ENCODE data around the gene SKA1.
"Not testable (repeated sequence)": the region's sequence is repeated elsewhere in the genome, so short reads cannot be mapped to it uniquely, and the experiment has no call there.

SKA1 gene

DNA sequence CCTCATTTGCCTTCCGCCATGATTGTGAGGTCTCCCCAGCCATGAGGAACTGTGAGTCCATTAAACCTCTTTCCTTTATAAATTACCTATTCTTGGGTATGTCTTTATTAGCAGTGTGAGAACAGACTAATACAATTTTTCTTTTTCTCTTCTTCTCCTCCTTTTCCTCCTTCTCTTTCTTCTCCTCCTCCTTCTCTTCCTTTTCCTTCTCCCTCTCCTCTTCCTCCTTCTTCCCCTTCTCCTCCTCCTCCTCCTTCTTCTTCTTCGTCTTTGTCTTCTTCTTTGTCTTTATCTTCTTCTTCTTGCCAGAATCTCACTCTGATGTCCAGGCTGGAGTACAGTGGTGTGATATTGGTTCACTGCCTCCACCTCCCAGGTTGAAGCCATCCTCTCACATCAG lies 20.2 kb downstream of the SKA1 start:
- DNase-seq: no peak

DNA sequence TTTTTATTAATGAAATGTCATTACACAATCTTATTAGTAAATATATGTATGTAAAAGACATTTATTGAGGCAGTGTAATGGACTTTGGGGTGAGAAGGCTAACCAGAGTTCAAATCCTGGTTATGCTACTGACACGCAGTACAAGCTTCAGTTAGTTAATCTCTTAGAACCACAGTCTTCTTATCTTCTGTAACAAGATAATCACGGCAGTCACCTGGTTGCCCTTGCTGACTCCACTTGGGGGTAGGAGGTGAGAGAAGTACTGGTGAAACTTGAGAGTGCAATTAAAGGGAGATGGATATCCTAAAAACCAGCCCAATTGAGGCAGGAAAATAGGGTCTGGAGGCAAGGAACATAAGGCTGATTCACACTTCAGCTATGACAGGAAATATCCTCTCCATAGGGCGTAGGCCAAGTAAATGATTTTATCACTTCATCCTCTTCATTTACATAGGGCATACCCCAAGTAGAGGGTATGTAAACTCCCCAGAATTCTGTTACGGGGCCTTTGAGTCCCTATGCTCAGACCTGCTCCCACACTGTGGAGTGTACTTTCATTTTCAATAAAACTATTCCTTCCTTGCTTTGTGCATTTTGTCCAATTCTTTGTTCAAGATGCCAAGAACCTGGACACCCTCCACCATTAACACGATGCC lies 21.3 kb downstream of the SKA1 start:
- DNase-seq: no peak

DNA sequence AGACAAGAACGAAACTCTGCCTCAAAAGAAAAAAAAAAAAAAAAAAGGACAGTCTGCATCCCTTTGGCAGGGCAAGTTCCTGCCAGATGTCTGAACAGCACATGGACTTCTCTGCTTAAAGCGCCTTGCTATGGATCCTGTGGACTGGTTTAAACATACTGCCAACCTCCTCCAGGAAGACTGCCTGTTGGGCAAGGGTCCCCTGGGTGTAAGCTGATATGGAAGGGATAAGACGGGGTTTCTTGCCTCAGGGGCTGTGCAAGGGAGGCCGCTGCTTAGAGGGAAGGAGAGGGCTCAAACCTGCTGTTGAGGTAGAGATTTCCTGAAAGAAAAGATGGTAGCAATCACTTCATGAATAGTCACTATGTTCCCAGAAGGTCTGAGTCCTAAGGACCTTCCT lies 22.2 kb downstream of the SKA1 start:
- no peak for DNase-seq

DNA sequence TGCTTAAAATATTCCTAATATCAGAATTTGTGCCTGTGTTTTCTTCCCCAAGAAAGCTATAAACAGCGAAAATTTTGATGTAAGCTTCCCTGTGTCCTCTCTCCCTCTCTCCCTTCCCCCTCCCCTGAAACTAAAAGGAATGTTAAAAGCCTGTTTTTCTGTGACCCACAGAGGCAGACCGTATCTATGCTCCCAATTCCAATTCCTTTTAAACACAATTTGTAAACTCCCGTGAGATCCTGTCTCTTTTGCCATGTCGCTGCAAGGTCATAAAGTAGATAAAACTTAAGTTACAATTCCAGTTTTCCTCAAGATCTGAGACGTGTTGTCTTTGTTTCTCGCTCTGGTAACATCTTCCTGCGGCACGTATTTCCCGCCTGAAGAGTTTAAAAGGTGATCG lies 23.3 kb downstream of the SKA1 start:
- DNase-seq: no peak

DNA sequence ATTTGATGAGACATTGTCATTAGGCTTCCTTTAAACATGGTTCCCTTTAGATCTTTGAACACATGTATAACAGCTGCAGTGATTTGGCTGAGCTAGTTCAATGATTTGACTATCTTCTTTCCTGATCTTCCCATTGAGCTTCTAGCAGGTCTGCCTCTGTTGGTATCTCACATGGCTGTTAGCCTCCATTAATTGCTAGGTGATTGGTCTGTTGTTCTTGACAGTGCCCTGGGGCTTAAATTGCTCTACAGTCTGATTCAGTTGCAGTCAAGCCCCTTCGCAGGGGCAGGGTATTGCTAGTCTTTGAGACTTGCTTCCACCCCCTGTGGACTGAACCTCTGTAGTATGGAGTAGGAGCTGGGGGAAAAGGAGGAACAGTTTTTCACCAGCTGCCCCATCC lies 24.1 kb downstream of the SKA1 start:
- DNase-seq: no peak

DNA sequence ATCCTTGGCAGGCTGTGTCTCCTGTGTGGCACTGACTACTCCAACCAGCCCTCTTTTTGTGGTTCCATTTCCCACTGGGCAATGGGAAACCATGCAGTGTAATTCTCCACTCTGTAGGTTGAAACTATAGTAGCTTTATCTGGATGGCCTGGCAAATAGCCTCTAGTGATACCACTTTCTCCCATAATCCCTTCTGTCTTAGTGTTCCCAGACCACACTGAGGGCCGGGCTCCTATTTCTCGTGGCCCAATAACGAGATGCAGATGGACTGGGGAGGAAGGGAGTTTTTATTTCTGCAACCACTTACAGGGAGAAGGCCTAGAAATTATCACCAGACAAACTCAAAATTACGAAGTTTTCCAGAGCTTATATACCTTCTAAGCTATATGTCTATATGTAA lies 24.7 kb downstream of the SKA1 start:
- DNase-seq: no peak

DNA sequence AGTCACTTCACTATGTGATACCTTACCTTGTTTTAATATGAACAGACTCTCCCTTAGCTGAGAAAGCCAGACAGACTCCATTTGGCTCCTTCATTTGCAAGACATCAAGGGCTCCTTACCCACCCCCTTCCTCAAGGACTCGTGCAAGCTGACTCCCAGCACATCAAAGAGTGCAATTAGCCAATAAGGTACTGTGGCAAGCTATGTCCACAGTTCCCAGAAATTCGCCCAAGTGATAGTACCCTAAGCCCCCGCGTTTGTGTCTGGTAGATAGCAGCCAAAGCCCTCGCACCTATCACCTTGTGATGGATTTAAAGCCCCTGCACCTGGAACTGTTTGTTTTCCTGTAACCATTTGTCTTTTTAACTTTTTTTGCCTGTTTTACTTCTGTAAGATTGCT lies 25.6 kb downstream of the SKA1 start:
- not testable (repeated sequence) for DNase-seq

DNA sequence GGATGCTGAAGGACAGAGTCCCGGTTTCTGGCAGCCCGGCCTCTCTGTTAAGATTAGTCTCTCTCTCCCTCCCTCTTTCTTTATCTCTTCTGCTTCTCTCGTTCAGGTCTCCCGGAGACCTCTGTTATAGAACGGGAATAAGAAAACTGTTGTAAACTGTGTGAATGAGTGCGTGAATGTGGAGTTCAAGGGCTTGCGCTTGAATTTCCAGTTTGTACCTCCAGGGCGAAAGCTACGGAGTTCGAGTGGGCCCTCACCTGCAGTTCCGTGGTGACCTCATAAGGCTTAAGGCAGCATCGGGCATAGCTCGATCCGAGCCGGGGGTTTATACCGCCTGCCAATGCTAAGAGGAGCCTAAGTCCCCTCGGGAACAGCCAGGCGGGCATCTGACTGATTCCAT lies 26.4 kb downstream of the SKA1 start:
- no peak for DNase-seq

DNA sequence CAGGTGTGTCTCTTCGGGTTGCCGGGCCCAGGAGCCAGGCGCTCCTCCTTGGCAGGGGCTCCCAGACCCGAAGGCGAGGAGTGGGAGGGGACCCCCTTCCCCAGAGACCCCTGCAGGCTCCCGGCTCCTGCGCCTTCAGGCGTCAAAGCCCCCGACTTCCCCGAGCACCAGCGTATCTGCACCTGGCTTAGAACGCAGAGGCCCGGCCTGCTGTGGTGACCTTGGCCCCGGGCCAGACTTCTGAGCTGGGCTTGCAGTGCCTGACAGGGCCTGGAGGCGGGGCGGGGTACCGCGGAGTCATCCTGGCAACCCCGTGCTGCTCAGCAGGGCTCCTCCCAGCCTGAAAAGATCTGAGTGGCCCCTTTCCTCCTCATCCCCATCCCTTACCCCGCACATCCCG lies 27.0 kb downstream of the SKA1 start:
- no peak for DNase-seq

DNA sequence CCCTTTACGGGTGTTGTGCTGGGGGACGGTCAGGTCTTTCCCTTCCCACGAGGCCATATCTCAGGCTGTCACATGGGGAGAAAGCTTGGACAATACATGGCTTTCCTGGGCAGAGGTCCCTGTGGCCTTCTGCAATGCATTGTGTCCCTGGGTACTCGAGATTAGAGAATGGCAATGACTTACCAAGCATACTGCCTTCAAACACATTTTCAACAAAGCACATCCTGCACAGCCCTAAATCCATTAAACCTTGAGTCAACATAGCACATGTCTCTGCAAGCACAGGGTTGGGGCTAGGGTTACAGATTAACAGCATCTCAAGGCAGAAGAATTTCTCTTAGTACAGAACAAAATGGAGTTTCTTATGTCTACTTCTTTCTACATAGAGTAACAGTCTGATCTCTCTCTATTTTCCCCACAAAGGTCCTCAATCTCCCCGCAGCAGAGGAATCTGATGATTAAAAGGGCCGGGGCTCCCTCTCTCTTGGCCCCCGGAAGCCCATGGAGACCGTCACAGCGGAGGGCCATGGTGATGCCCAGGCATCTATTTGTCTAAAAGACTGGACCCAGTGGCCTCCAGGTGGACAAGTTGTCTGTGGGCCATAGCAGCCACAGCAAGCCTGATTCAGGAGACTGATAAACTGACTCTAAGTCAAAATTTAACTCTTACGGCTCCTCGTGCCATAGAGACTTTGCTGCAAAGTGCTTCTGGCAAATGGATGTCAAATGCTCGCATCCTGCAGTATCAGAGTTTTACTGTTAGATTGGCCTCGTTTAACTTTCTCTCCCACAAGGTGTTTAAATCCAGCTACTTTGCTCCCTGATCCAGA lies 30.1 kb downstream of the SKA1 start:
- not testable (repeated sequence) for DNase-seq

DNA sequence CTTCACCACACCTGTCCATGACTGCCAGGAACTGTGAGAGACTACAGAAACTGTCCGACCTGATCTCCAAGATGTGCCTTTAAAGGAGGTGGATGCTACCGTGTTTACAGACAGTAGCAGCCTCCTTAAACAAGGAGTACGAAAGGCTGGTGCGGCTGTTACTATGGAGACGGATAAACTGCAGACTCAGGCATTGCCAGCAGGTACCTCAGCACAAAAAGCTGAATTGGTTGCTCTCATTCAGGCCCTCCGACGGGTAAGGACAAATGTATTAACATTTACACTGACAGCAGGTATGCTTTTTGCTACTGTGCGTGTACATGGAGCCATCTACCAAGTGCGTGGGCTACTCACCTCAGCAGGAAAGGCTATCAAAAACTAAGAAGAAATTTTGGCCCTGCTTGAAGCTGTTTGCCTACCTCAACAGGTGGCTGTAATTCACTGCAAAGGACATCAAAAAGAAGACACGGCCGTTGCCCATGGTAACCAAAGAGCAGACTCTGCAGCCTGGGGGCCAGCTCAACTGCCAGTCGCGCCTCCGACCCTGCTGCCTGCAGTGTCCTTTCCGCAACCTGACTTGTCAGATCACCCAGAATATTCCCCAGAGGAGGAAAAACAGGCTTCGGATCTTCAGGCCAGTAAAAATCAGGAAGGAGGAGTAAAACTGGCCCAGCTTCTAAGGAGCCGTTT lies 30.9 kb downstream of the SKA1 start:
- peak in 3 of 56 donors; percentile 1 to 17 (median 2) for DNase-seq

DNA sequence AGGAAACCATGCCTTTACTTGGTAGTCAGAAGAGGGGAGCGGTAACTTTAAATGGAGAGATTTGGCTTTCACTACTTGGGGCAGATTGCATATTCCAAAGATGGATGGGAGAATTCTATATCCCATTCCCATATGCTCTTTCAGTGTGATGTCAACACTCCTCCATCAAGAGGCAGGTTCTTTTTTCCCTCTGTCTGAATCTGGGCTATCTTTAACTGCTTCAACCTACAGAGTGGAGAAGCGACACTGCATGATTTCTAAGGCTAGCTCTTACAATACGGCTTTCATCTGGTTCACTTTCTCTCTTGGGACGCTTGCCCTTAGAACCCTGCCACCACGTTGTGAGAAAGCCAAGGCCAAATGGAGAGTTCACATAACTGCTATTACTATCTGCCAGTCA lies 34.4 kb downstream of the SKA1 start:
- no peak for DNase-seq

DNA sequence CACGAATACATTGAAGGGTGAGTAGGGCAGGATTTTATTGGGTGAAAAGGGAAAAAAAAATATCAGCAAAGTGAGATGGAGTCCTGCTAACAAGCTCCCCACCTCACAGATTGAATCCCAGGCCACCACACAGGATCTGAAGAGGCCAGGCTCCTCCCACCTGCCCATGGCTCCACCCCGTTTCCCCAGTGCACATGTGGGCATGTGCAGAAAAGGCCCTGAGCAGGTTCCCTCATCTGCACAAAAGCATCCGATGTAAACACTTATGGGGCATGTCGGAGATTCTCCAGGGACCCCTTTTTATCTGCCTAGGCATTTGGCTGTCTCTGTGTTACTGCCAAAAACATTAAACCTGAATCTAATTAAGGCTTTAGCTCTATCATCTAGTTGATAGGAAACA lies 35.2 kb downstream of the SKA1 start:
- DNase-seq: no peak

DNA sequence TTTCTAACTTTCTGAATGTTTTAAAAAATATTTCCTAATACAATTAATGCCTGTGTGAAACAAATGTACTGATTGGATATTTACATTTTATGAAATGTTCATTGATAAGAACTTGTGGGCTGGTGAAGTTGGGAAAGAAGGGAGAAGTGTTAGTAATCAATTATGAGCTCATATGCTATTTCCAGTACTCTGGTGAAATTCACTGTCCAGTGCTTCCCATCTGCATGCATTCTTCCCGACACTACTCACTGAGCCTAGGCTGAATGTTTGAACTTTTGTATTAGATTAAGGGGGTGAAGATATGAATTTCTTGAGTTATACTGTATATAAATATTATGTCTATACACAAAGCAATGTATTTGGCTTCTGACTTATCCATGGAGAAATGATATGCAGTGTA lies 36.0 kb downstream of the SKA1 start:
- DNase-seq: no peak

DNA sequence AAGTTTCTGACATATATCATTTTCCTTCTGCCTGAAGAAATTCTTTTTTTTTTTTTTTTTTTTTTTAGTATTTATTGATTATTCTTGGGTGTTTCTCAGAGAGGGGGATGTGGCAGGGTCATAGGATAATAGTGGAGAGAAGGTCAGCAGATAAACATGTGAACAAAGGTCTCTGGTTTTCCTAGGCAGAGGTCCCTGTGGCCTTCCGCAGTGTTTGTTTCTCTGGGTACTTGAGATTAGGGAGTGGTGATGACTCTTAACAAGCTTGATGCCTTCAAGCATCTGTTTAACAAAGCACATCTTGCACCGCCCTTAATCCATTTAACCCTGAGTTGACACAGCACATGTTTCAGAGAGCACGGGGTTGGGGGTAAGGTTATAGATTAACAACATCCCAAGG lies 42.0 kb downstream of the SKA1 start:
- not testable (repeated sequence) for DNase-seq

DNA sequence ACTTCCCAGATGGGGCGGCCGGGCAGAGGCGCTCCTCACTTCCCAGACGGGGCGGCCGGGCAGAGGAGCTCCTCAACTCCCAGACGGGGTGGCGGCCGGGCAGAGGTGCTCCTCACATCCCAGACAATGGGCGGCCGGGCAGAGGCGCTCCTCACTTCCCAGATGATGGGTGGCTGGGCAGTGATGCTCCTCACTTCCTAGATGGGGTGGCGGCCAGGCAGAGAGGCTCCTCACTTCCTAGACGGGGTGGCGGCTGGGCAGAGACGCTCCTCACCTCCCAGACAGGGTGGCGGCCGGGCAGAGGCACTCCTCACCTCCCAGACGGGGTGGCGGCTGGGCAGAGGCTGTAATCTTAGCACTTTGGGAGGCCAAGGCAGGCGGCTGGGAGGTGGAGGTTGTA lies 42.9 kb downstream of the SKA1 start:
- DNase-seq: not testable (repeated sequence)

DNA sequence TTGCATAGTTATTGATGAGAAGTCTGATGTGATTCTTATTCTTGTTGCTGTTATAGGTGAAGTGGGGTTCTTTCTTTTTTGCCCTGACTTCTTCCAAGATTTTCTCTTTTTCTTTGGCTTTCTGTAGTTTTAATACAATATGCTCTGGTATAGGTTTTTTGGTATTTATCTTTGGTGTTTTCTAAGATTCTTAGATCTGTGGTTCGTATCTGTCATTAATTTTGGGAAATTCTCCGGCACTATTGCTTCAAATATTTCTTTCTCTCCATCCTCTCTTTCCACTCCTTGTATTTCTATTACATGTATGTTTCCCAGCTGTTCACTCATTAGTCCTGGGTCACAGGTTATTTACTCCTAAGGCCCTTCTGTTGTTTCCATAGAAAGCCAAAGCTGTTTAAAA lies 43.8 kb downstream of the SKA1 start:
- no peak for DNase-seq

DNA sequence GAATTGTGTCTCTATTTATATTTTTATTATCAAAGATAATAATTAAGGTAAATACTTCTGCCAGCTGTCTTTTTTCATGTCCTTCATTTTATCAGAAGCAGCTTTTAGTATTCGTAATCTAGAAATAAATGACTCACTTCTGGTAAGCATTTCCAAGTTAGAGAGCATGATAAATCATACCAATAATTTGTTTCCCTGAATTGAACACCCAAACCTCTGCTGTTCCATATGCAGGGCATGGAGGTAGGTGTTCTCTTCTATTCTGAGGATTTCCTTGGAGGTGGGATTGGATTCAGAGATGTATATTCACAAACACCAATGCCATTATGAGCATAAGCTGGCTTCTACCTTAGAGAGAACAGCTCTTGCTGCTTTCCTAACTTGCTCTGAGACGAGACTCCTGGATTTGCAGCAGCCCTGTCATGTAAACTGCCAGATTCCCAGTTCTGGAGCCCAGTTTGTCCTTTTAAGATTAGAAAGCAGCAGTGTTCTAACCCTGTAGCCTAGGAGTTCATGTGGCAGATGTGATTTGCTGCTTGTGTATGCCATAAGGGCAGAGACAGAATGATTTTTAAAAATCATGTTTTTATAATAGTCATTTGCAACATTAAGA lies 47.5 kb downstream of the SKA1 start:
- DNase-seq: no peak

DNA sequence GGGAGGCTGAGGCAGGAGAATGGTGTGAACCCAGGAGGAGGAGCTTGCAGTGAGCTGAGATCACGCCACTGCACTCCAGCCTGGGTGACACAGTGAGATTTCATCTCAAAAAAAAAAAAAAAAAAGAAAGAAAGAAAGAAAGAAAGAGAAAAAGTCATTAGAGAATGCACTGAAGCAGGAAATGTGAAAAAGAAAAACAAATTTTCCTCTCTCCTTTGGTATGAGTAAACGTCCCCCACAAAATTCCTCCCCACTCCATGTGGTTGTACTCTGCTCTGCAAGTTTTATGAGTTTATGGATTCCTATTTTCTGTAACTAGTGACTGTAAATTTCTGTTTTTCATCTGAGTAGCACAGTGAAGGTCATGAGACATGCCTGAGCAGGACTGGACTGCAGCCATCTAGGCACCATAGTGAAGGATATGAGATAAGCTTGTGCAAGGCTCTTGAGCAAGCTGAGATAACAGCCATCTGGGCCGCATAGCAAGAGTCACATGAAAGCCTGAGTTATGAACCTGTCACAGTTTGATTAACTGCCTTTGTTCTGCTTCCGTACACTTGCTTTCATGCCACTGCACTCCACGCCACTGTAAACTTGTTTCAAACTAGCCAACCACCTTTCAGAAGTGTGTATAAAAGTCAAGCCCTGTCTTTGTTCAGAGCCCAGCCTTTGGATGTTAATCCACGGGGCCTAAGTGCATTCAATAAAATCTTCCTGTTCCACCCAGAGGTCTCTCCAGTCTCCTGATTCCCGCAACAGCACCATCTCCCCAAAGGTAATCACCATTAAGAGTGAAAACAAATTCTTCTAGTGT lies 50.2 kb downstream of the SKA1 start:
- DNase-seq: no peak

DNA sequence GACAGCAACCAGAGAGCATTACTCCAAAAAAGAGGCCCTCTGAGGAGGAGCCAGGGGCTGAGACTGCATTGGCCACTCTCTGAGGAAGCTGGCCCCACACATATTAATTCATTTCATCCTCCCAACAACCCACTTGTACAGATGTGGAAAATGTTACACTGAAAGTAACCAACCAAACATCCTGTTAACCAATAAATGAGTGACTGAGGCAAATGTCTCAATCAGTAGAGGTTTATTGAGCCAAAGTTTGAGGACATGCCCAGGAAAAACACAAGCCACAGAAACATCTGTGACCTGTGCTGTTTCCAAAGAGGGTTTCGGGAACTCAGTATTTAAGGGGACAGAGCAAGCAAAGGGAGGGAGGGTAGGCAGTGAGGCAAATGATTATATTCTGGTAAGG lies 53.0 kb downstream of the SKA1 start:
- no peak for DNase-seq

DNA sequence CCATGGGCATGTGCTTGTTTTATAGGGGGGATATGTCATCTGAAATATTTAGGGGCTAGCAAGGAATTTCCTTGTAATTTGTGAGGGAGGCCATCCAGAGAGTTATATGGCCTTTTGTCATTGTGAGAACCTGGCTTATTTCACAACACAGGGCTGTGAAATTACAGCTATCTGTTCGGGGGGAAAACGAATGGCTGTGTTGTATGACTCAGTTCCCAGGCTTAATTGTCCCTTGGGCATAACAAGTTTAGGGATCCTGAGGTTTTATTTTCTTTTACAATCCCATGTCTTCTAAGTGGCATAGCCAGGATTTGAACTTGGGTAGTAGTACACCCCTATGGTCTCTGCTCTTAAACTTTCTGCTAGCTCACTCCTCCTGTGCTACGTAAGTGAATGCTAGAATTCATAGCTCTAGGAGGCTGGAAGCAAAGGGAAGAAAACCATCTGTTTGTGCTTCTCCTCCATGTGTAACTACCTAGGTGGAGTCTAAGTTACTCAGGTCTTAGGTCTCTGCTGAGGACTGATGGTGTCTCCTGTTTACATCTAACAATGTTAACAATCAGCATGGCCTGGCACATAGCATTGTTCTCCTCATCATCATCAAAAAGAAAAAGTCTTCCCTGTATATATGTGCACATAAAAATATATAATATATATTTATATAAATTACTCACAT lies 53.8 kb downstream of the SKA1 start:
- no peak for DNase-seq
